Lower leg skin (tissue), 3 donors: ENCODE measurements around the gene ALG6.

Experiments used
- POLR2A ChIP-seq, 2 donors: fragments of 450-650 bp; IDR thresholded peaks; one replicate each; pipeline ENCODE4 v1.6.1; 2016 to 2017; ENCODE audit warnings: antibody characterized with exemption in 2 of 2, mild to moderate bottlenecking in 1 of 2, moderate library complexity in 1 of 2
- TF ChIP-seq, protein P1 (sequence below), 3 donors: fragments of 450-650 bp; IDR thresholded peaks; one replicate each; pipeline ENCODE4 v1.5.1; 2016; ENCODE audit warnings: antibody characterized with exemption in 3 of 3, mild to moderate bottlenecking in 3 of 3, moderate library complexity in 2 of 3

DNA sequence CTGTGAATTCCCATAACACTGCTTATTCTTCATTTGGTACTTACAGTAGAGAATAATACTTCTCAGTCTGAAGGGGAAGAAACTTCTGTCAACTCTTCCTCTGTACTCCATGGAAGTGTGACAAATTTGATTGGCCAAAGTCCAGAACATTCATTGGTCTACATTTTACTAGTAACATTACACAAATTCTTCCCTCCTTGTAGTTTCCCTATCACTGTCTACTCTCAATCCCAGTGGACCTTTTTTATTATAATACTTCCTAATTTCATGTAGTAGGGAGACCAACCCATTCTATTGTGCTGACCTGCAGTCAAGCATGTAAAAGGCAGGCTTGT lies 74.7 kb downstream of the ALG6 start:
- TF ChIP-seq, protein P1, sequence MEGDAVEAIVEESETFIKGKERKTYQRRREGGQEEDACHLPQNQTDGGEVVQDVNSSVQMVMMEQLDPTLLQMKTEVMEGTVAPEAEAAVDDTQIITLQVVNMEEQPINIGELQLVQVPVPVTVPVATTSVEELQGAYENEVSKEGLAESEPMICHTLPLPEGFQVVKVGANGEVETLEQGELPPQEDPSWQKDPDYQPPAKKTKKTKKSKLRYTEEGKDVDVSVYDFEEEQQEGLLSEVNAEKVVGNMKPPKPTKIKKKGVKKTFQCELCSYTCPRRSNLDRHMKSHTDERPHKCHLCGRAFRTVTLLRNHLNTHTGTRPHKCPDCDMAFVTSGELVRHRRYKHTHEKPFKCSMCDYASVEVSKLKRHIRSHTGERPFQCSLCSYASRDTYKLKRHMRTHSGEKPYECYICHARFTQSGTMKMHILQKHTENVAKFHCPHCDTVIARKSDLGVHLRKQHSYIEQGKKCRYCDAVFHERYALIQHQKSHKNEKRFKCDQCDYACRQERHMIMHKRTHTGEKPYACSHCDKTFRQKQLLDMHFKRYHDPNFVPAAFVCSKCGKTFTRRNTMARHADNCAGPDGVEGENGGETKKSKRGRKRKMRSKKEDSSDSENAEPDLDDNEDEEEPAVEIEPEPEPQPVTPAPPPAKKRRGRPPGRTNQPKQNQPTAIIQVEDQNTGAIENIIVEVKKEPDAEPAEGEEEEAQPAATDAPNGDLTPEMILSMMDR (IDR thresholded peaks at IDR 0.05) = no peak
- TF ChIP-seq POLR2A (IDR thresholded peaks at IDR 0.05) = no peak
